Stomach (tissue), 4 donors: ENCODE results near the gene STK11IP.

ENCODE experiments used
- CTCF ChIP-seq, 7 experiments: fragments of 450-650 bp in 4 of 7; fragments of 200-600 bp in 3 of 7; sonication (generic) in 3 of 7; IDR thresholded peaks; one replicate each; pipeline ENCODE4 v1.5.1; 2016 to 2019; ENCODE audit warnings: antibody characterized with exemption in 7 of 7, control low read depth in 2 of 7, mild to moderate bottlenecking in 1 of 7
- EP300 ChIP-seq: sonication (generic); formaldehyde crosslinking; IDR thresholded peaks from one replicate; pipeline ENCODE4 v1.6.1; 2017; ENCODE audit warnings: antibody characterized with exemption
- POLR2A ChIP-seq, 4 donors: fragments of 450-650 bp; IDR thresholded peaks; one replicate each; pipeline ENCODE4 v1.6.1; 2016; ENCODE audit warnings: antibody characterized with exemption in 4 of 4, control low read depth in 2 of 4, mild to moderate bottlenecking in 1 of 4, moderate library complexity in 1 of 4
- POLR2AphosphoS5 ChIP-seq, 3 donors: sonication (generic); formaldehyde crosslinking; IDR thresholded peaks; one replicate each; pipeline ENCODE4 v1.6.1; 2016; ENCODE audit warnings: antibody characterized with exemption in 3 of 3

GRCh38 chr2:219662566-219662965 is 64.9 kb downstream of the STK11IP start:
- no peak for TF ChIP-seq CTCF (IDR thresholded peaks at IDR 0.05)
- TF ChIP-seq POLR2A (IDR thresholded peaks at IDR 0.05): no peak
- no peak for TF ChIP-seq POLR2AphosphoS5 (IDR thresholded peaks at IDR 0.05)
- TF ChIP-seq EP300: no peak
